Choroid plexus epithelial cell (primary cell): ENCODE data around the gene CELA2A.
"Not testable (repeated sequence)": the region's sequence is repeated elsewhere in the genome, so short reads cannot be mapped to it uniquely, and the experiment has no call there.

Source experiments
- DNase-seq: peaks from one replicate; pipeline ENCODE4 v3.0.0-alpha.2; 2010; ENCODE audit warnings: low read depth
- H3K4me3 ChIP-seq: 2 replicates; pipeline ENCODE4 v1.5.1; 2011; ENCODE audit warnings: low read depth, mild to moderate bottlenecking, control low read depth, low read length, moderate library complexity
- TF ChIP-seq, protein P1 (sequence below): conservative IDR thresholded peaks from 2 replicates; pipeline ENCODE4 v1.5.1; 2011; ENCODE audit warnings: low read depth, mild to moderate bottlenecking, control low read depth, inconsistent platforms, low read length, moderate library complexity

Gene CELA2A

DNA sequence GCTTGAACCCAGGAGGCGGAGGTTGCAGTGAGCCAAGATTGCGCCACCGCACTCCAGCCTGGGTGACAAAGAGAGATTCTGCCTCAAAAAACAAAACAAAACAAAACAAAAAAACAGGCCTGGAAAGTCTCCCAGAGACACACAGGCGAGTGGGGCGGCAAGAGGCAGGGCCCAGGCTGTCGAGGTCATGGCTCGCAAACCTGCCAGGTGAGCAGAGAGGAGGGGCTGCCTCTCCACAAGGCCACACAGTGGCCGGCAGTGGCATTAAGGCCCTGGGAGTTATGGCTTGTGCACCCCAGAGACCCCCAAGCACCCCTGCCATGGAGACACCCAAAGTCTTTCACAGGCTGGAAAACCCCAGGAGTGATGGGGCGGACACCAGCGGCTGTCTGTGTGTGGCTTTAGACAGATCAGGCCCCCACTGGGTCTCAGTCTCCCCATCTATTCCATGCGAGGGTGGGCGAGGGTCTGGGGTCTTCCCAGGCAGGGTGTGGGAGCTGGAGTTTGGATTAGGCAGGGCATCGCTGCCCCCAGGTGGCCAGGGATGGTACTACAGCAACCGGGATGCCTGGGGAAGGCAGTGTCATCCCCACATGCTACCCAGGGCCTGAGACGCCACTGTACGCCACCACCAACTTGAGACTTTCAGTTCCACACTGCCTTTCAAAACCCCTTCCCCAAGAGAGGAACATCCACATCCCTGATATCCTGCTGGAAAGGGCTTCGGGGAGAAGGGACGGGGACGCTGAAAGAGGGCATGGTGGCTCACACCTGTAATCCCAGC, 25.6 kb upstream of the CELA2A start:
- H3K4me3 ChIP-seq = no peak overlapping the region
- TF ChIP-seq, protein P1, sequence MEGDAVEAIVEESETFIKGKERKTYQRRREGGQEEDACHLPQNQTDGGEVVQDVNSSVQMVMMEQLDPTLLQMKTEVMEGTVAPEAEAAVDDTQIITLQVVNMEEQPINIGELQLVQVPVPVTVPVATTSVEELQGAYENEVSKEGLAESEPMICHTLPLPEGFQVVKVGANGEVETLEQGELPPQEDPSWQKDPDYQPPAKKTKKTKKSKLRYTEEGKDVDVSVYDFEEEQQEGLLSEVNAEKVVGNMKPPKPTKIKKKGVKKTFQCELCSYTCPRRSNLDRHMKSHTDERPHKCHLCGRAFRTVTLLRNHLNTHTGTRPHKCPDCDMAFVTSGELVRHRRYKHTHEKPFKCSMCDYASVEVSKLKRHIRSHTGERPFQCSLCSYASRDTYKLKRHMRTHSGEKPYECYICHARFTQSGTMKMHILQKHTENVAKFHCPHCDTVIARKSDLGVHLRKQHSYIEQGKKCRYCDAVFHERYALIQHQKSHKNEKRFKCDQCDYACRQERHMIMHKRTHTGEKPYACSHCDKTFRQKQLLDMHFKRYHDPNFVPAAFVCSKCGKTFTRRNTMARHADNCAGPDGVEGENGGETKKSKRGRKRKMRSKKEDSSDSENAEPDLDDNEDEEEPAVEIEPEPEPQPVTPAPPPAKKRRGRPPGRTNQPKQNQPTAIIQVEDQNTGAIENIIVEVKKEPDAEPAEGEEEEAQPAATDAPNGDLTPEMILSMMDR = peak; percentile 93
- DNase-seq = peak; percentile 54

DNA sequence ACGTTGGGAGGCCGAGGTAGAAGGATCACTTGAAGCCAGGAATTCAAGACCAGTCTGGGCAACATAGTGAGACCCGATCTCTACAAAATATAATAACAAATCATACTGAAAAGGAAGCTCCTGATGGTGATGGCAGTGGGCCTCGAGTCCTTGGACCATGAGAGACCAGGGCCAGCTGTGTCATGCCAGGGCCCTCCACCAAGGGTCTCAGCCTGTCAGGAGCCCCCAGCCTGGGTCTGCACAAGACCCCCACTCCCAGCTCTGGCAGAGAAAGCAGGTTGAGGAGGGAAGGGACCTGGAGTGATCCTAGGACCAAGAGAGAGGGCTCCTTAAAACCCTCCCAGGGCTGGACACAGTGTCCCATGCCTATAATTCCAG, 25.0 kb upstream of the CELA2A start:
- no peak overlapping the region for H3K4me3 ChIP-seq
- no peak for DNase-seq
- TF ChIP-seq, protein P1 = no peak

DNA sequence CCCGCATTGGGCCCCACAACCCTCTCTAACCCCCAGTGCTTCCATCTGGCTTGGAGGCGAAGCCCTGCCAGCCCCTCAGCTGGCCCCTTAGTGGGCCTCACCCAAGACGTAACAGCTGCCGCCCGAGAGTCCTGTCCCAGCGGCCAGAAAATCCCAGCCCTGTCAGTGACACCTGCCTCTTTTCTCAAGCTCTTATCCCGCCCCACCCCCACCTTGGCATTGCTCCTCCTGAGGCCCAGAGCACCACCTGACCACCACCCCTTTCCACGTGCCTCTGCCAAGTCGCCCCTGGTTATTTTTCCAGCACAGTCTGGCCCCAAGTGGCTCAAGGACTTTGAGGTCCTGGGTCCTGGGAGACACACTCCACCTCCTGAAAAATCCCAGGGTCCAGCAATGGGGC, 24.2 kb upstream of the CELA2A start:
- H3K4me3 ChIP-seq = no peak overlapping the region
- DNase-seq = no peak
- TF ChIP-seq, protein P1 = no peak

DNA sequence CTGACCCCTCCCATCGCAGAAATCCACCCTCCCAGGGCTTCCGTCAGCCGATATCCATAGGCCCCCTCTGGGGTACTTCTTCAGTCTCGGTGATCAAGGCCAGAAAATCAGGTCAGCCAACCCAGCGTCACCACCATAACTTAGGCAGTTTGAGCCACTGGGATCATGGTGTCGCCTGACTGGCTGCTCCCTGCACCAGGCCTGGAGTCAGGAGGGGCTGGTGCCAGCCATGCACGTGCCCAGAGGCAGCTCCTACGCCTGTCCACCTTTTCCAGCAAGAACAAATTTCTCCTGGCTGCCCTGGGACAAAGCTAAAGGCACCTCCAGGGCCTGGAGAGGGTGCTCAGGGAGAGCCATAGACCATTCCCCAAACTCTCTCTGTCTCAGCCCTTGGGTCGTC, 23.1 kb upstream of the CELA2A start:
- DNase-seq = no peak
- TF ChIP-seq, protein P1 = no peak
- H3K4me3 ChIP-seq = no peak overlapping the region

DNA sequence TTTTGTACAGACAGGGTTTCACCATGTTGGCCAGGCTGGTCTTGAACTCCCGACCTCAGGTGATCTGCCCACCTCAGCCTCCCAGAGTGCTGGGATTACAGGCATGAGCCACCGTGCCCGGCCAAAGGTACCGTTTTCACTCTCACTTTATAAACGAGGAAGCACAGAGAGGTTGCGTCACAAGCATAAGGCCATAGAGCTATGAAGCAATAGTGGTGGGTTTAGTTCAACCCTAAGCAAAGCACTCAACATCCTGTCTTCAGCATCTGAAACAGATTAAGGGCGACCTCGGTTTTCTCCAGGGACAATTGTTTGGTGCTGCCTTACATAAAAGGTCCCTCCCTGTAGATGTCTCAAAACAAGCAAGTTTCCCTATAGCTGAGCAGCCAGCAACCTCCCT, 21.8 kb upstream of the CELA2A start:
- peak; percentile 68 for DNase-seq
- H3K4me3 ChIP-seq = not testable (repeated sequence)

DNA sequence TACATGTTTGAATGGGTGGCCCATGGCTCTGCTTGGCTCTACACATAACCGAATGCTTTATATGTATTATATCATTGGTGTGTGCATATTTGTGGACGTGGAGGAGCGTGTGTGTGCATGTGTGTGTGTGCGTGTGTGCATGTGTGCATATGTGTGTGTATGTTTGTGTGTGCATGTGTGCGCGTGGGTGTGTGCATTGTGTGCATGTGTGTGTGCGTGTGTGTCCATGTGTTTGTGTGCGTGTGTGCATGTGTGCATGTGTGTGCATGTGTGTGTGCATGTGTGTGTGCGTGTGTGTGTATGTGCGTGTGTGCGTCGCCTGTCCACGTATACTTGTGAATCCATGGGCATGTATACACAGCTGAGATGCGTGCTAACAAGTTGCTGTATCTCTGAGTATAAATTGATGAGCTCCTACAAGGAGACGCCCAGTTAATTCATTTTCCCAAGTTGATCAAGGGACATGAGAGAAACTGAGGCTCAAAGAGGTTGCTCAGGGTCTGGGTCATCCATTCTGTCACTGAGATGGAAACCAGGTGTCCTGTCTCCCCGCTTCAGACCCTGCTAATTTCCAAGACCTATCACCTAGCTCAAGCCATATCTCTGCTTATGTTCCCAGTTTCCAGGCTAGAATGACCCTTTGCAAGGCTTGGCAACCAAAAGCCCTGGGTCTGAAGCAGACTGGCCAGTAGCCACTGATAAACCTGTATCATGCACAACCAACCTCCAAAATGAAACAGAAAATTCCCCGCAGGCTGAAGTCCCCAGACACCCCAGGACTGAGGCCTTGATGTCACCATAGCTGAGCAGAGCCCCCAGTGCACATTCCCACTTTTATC, 21.1 kb upstream of the CELA2A start:
- no peak for DNase-seq
- TF ChIP-seq, protein P1 = no peak
- no peak overlapping the region for H3K4me3 ChIP-seq

DNA sequence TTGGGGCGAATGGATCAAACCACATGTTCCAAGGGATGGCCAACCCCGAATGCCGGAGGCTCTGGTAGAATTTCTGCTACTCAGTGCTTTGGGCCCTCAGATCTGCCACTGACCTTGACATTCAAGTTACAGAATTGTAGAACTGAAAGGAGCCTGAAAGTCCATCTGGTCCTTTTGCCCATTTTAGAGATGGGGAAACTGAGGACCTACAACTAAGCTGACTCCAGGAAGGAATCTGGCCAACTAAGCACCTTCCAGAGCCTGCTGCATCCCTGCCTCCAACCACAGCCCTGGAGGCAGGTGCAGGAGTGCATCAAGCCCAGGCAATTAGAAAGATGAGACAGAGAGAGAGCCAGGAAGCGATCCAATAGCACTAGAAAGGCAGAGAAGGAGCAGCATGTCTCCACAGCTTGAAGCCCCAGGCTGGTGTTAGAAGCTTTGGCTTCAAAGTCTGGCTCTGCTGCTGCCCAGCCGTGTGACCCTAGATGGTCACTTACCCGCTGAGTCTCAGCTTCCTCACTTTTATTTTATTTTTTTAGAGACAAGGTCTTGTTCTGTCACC, 19.6 kb upstream of the CELA2A start:
- DNase-seq = no peak
- TF ChIP-seq, protein P1 = no peak
- H3K4me3 ChIP-seq = no peak overlapping the region
